A549 (cell line): ENCODE results near the gene DIP2C. TPM values are rescaled to one million over a fixed set of nuclear protein-coding genes. Genes with fewer than 3 reads are reported as not detected.

Experiments used
- ATAC-seq, 2 experiments: fragments of 200-7000 bp in 1 of 2; fragments of >200 bp in 1 of 2; cut with Nextera tagmentation in 1 of 2; cut with Tn5 transposase in 1 of 2; 3 replicates each; pipeline versions ENCODE4 v1.8.0 to v1.9.1; 2018 to 2020; ENCODE audit warnings: mild to moderate bottlenecking in 1 of 2, moderate library complexity in 1 of 2
- CTCF ChIA-PET: fragments of 300-600 bp; sonication (Branson Sonifier 250); formaldehyde crosslinking; extraction: SDS; loops from one replicate; lab custom pipeline; 2021; ENCODE audit warnings: antibody characterized with exemption, inconsistent platforms; lab: Yijun Ruan, JAX
- POLR2A ChIA-PET: fragments of 350-600 bp; formaldehyde crosslinking; extraction: SDS; loops from one replicate; lab custom pipeline; 2021; ENCODE audit warnings: antibody characterized with exemption, inconsistent platforms; lab: Yijun Ruan, JAX
- DNase-seq, 2 experiments: peaks; one replicate each; pipeline versions ENCODE4 v3.0.0 to v3.0.0-alpha.2; 2011 to 2016; ENCODE audit warnings: low read depth in 1 of 2, low spot score in 1 of 2
- FAIRE-seq: peaks from 2 replicates; lab custom pipeline; 2011; peaks lifted over from hg19 to GRCh38; lab: Jason Lieb, UNC
- H3K27ac ChIP-seq, 2 experiments: fragments of >200 bp; sonication (Bioruptor Twin); formaldehyde crosslinking; 3 replicates each; pipeline ENCODE4 v1.5.1; 2016 to 2017
- H3K4me1 ChIP-seq: fragments of >200 bp; sonication (Bioruptor Twin); formaldehyde crosslinking; 3 replicates; pipeline ENCODE4 v1.6.1; 2016
- H3K4me2 ChIP-seq: fragments of >200 bp; sonication (Bioruptor Twin); formaldehyde crosslinking; 3 replicates; pipeline ENCODE4 v1.6.1; 2016
- H3K4me3 ChIP-seq: fragments of >200 bp; sonication (Bioruptor Twin); formaldehyde crosslinking; 3 replicates; pipeline ENCODE4 v1.5.1; 2016
- H3K9me3 ChIP-seq: fragments of >200 bp; sonication (Bioruptor Twin); formaldehyde crosslinking; 3 replicates; pipeline ENCODE4 v1.6.1; 2016
- ATOH8 ChIP-seq: fragments of 250-450 bp; sonication (Bioruptor Pico); IDR thresholded peaks from 2 replicates; pipeline ENCODE4 v1.5.0; 2020; ENCODE audit warnings: low read depth, mild to moderate bottlenecking, moderate library complexity
- CEBPB ChIP-seq, 2 experiments: fragments of >200 bp in 1 of 2; sonication (Bioruptor Twin) in 1 of 2; formaldehyde crosslinking in 1 of 2; IDR thresholded peaks; 2 replicates each; pipeline ENCODE4 v1.6.1; 2012 to 2016
- CTCF ChIP-seq: fragments of >200 bp; sonication (Bioruptor Twin); formaldehyde crosslinking; IDR thresholded peaks from 3 replicates; pipeline ENCODE4 v1.5.1; 2016
- E2F6 ChIP-seq: IDR thresholded peaks from 2 replicates; pipeline ENCODE4 v1.6.1; 2012; ENCODE audit warnings: low read depth, borderline replicate concordance
- ELK1 ChIP-seq: fragments of 150-350 bp; IDR thresholded peaks from 2 replicates; pipeline ENCODE4 v1.6.1; 2014; ENCODE audit warnings: low read depth, mild to moderate bottlenecking, low read length
- EP300 ChIP-seq, 2 experiments: fragments of >200 bp; sonication (Bioruptor Twin); formaldehyde crosslinking; IDR thresholded peaks; 2 replicates in 1 of 2; 3 replicates in 1 of 2; pipeline ENCODE4 v1.6.1; 2016 to 2017
- FOSL2 ChIP-seq, 2 experiments: fragments of 450-650 bp in 1 of 2; fragments of >200 bp in 1 of 2; sonication (Bioruptor Twin) in 1 of 2; formaldehyde crosslinking; IDR thresholded peaks; 2 replicates each; pipeline versions ENCODE4 v1.5.0 to v1.6.1; 2016 to 2020; ENCODE audit warnings: mild to moderate bottlenecking in 1 of 2, moderate library complexity in 1 of 2
- FOXS1 ChIP-seq: fragments of 250-450 bp; sonication (Bioruptor Pico); IDR thresholded peaks from 2 replicates; pipeline ENCODE4 v1.5.0; 2020; ENCODE audit warnings: mild to moderate bottlenecking, moderate library complexity
- GATA3 ChIP-seq: IDR thresholded peaks from 2 replicates; pipeline ENCODE4 v1.6.1; 2012; ENCODE audit warnings: borderline replicate concordance
- HDAC2 ChIP-seq: fragments of 200-600 bp; sonication (generic); IDR thresholded peaks from 2 replicates; pipeline ENCODE4 v1.6.1; 2016
- HOXA7 ChIP-seq: fragments of 250-450 bp; sonication (Bioruptor Pico); IDR thresholded peaks from 2 replicates; pipeline ENCODE4 v1.5.0; 2020; ENCODE audit warnings: mild to moderate bottlenecking, moderate library complexity
- JUN ChIP-seq, 2 experiments: fragments of >200 bp; sonication (Bioruptor Twin); formaldehyde crosslinking; IDR thresholded peaks; 2 replicates in 1 of 2; 3 replicates in 1 of 2; pipeline ENCODE4 v1.6.1; 2016 to 2017
- MAFK ChIP-seq: fragments of 450-650 bp; IDR thresholded peaks from 2 replicates; pipeline ENCODE4 v1.6.1; 2014; ENCODE audit not compliant: partially characterized antibody
- MAX ChIP-seq: IDR thresholded peaks from 2 replicates; pipeline ENCODE4 v1.6.1; 2012
- MAZ ChIP-seq: fragments of 150-350 bp; IDR thresholded peaks from 2 replicates; pipeline ENCODE4 v1.6.1; 2014; ENCODE audit warnings: antibody characterized with exemption, low read depth, low read length, borderline replicate concordance
- PHF8 ChIP-seq: fragments of 200-600 bp; sonication (generic); IDR thresholded peaks from 2 replicates; pipeline ENCODE4 v1.6.1; 2016; ENCODE audit warnings: low read depth, mild to moderate bottlenecking, antibody characterized with exemption, moderate library complexity, borderline replicate concordance
- POLR2A ChIP-seq: IDR thresholded peaks from 2 replicates; pipeline ENCODE4 v1.6.1; 2012; ENCODE audit warnings: mild to moderate bottlenecking, low read length
- POLR2AphosphoS2 ChIP-seq: conservative IDR thresholded peaks from 2 replicates; pipeline ENCODE4 v1.6.1; 2012; ENCODE audit warnings: low read length, improper control_type of control experiment, inconsistent platforms
- RAD21 ChIP-seq, 2 experiments: fragments of >200 bp in 1 of 2; sonication (Bioruptor Twin) in 1 of 2; formaldehyde crosslinking in 1 of 2; IDR thresholded peaks in 1 of 2; conservative IDR thresholded peaks in 1 of 2; 2 replicates in 1 of 2; 3 replicates in 1 of 2; pipeline ENCODE4 v1.6.1; 2012 to 2018; ENCODE audit warnings: inconsistent platforms in 1 of 2
- WGBS: methylation state at CpG from one replicate; pipeline ENCODE4 v1.1.6; 2017; ENCODE audit errors: missing lambda C conversion rate; 5-methylcytosine and 5-hydroxymethylcytosine counted together
- polyA plus RNA-seq, 4 experiments: library from polyadenylated mRNA; depleted of rRNA in 3 of 4; stranded (reverse); fragments of >200 nt; fragmentation: RNase III in 1 of 4; extraction: RNeasy Plus Mini Kit Qiagen cat#74134 plus additional on column Dnase treatment in 1 of 4; gene quantifications; 2 replicates in 3 of 4; 3 replicates in 1 of 4; pipeline ENCODE4 v1.2.3, GENCODE V29; 2011 to 2017

The DIP2C gene
- polyA plus RNA-seq, 2 of the 4 experiments (the other 2 are of a cell fraction): 3.7 to 5.0 TPM

- TF ChIP-seq RAD21 (conservative IDR thresholded peaks at IDR 0.05 in 1 of 2, IDR thresholded peaks at IDR 0.05 in 1 of 2): no peak
- TF ChIP-seq E2F6: no peak
- TF ChIP-seq HOXA7: no peak
These were observed 402.3 kb downstream of the DIP2C start (continued) for GRCh38 chr10:287026-287709.

GRCh38 chr10:285216-285615 lies 404.3 kb downstream of the DIP2C start:
- ATAC-seq (no peak), FAIRE-seq (no peak), DNase-seq (no peak)
- ChIA-PET CTCF (no interaction called here), POLR2A (interaction anchor here (0.7 kb wide), 1 partner anchor 31 kb away, joined by 7 read pairs; no protein-coding TSS in a partner anchor)
- WGBS: 90% methylated on average over 15 of the region's 15 CpGs
- no peak for TF ChIP-seq ELK1
- no peak for TF ChIP-seq ATOH8 (CRISPR knock-in tag)
- TF ChIP-seq JUN (IDR thresholded peaks at IDR 0.05): no peak
- TF ChIP-seq FOXS1 (CRISPR knock-in tag): no peak
- TF ChIP-seq POLR2A: no peak
- no peak for TF ChIP-seq PHF8
- no peak for TF ChIP-seq MAFK
- TF ChIP-seq MAZ: no peak
- no peak for TF ChIP-seq HDAC2
- no peak for TF ChIP-seq CEBPB (IDR thresholded peaks at IDR 0.05)
- TF ChIP-seq GATA3: no peak
- no peak for TF ChIP-seq CTCF
- TF ChIP-seq POLR2AphosphoS2: no peak
- no peak for TF ChIP-seq FOSL2 (IDR thresholded peaks at IDR 0.05)
- TF ChIP-seq FOSL2 (CRISPR knock-in tag; IDR thresholded peaks at IDR 0.05): no peak
- TF ChIP-seq EP300 (IDR thresholded peaks at IDR 0.05): no peak
- TF ChIP-seq RAD21 (conservative IDR thresholded peaks at IDR 0.05 in 1 of 2, IDR thresholded peaks at IDR 0.05 in 1 of 2): no peak
- Histone ChIP-seq H3K9me3 (no peaks in the 10 kb centered on the region), H3K4me3 (no peak overlapping the region), H3K27ac (no peak overlapping the region), H3K4me1 (no peaks in the 10 kb centered on the region), H3K4me2 (no peak overlapping the region)

GRCh38 chr10:283916-284356 lies 405.5 kb downstream of the DIP2C start:
- ChIA-PET CTCF (no interaction called here), POLR2A (no interaction called here)
- no peak overlapping the region for H3K4me3 ChIP-seq
- no peaks in the 10 kb centered on the region for H3K9me3 ChIP-seq
- ATAC-seq: no peak
- no peak for FAIRE-seq
- no peak overlapping the region for H3K4me2 ChIP-seq
- H3K4me1 ChIP-seq: no peaks in the 10 kb centered on the region
- 88% methylated on average over 7 of the region's 7 CpGs for WGBS
- DNase-seq: no peak
- H3K27ac ChIP-seq: no peak overlapping the region
- TF ChIP-seq MAX: no peak
- TF ChIP-seq GATA3: no peak
